Stimulated activated naive B cell treated with anti-CD40 and anti-IgM and Interleukin-4, amounts not matched to agents 10 μg/mL and 1 μg/mL and 100 μg/mL, for 72 hours (primary cell): ENCODE data around the gene SIT1.
"Not testable (repeated sequence)": the region's sequence is repeated elsewhere in the genome, so short reads cannot be mapped to it uniquely, and the experiment has no call there.

Experiments used
- ATAC-seq, 2 donors: fragments of 150-1000 bp; cut with Tn5 transposase; replicated peaks; 2 replicates each; pipeline ENCODE4 v1.10.0; 2021; ENCODE audit warnings: moderate library complexity in 1 of 2
- DNase-seq: peaks from one replicate; pipeline ENCODE4 v3.0.0; 2021
- H3K27ac Mint-ChIP-seq: one replicate; pipeline ENCODE4 v1.8.0; 2022; ENCODE audit warnings: mild to moderate bottlenecking, mixed read lengths
- H3K27me3 Mint-ChIP-seq, 2 donors: one replicate each; pipeline ENCODE4 v1.8.0; 2022; ENCODE audit warnings: mixed read lengths in 2 of 2
- H3K36me3 Mint-ChIP-seq, 2 donors: one replicate each; pipeline ENCODE4 v1.8.0; 2022; ENCODE audit warnings: mixed read lengths in 2 of 2, mild to moderate bottlenecking in 1 of 2
- H3K4me1 Mint-ChIP-seq, 2 donors: one replicate each; pipeline ENCODE4 v1.8.0; 2022; ENCODE audit warnings: mixed read lengths in 2 of 2, mild to moderate bottlenecking in 1 of 2
- H3K4me3 Mint-ChIP-seq, 2 donors: one replicate each; pipeline ENCODE4 v1.8.0; 2022; ENCODE audit warnings: mild to moderate bottlenecking in 2 of 2, mixed read lengths in 2 of 2, moderate library complexity in 1 of 2
- H3K9me3 Mint-ChIP-seq, 2 donors: one replicate each; pipeline ENCODE4 v1.8.0; 2022; ENCODE audit warnings: mixed read lengths in 2 of 2, mild to moderate bottlenecking in 1 of 2

SIT1 gene

GRCh38 chr9:35643046-35643445 lies 7.7 kb downstream of the SIT1 start:
- H3K9me3 Mint-ChIP-seq = peaks cover 4 to 6% of the 10 kb centered on the region in 2 donors
- H3K36me3 Mint-ChIP-seq = peaks cover 25 to 27% of the 10 kb centered on the region in 2 donors
- H3K27ac Mint-ChIP-seq = peak overlapping the region; percentile 90
- H3K4me1 Mint-ChIP-seq = peaks cover 55 to 88% of the 10 kb centered on the region in 2 donors
- no peaks in the 10 kb centered on the region for H3K27me3 Mint-ChIP-seq
- no peak overlapping the region for H3K4me3 Mint-ChIP-seq
- no peak for DNase-seq
- ATAC-seq = no peak

GRCh38 chr9:35641478-35641877 lies 9.3 kb downstream of the SIT1 start:
- Mint-ChIP-seq H3K27ac (peak overlapping the region; percentile 91), H3K9me3 (peaks cover 8 to 14% of the 10 kb centered on the region in 2 donors), H3K4me1 (peaks cover 64 to 91% of the 10 kb centered on the region in 2 donors), H3K4me3 (peak overlapping the region in 1 of 2 donors; percentile 37), H3K36me3 (peaks cover 31 to 35% of the 10 kb centered on the region in 2 donors)
- not testable (repeated sequence) for ATAC-seq, DNase-seq, H3K27me3 Mint-ChIP-seq

GRCh38 chr9:35640431-35640830 lies 10.3 kb downstream of the SIT1 start:
- Mint-ChIP-seq H3K9me3 (peaks cover 8 to 14% of the 10 kb centered on the region in 2 donors), H3K4me1 (peaks cover 68 to 91% of the 10 kb centered on the region in 2 donors), H3K36me3 (peaks cover 27 to 35% of the 10 kb centered on the region in 2 donors), H3K27ac (peak overlapping the region; percentile 84), H3K4me3 (peak overlapping the region; percentile 55 to 62)
- not testable (repeated sequence) for H3K27me3 Mint-ChIP-seq, DNase-seq, ATAC-seq

- peaks cover 72 to 91% of the 10 kb centered on the region in 2 donors for H3K4me1 Mint-ChIP-seq
- peak overlapping the region; percentile 46 to 63 for H3K4me3 Mint-ChIP-seq
- H3K27ac Mint-ChIP-seq = peak overlapping the region; percentile 90
- DNase-seq (no peak), ATAC-seq (no peak)
- no peaks in the 10 kb centered on the region for H3K27me3 Mint-ChIP-seq
- H3K36me3 Mint-ChIP-seq = peaks cover 25 to 33% of the 10 kb centered on the region in 2 donors
- H3K9me3 Mint-ChIP-seq = peaks cover 8 to 14% of the 10 kb centered on the region in 2 donors
Measured at GRCh38 chr9:35639631-35640030, 11.1 kb downstream of the SIT1 start.

- peak; percentile 18 to 33 for ATAC-seq
- not testable (repeated sequence) for DNase-seq, H3K27me3 Mint-ChIP-seq
- peak overlapping the region; percentile 46 to 63 for H3K4me3 Mint-ChIP-seq
- peaks cover 8 to 14% of the 10 kb centered on the region in 2 donors for H3K9me3 Mint-ChIP-seq
- H3K36me3 Mint-ChIP-seq = peaks cover 24 to 31% of the 10 kb centered on the region in 2 donors
- peak overlapping the region; percentile 90 for H3K27ac Mint-ChIP-seq
- H3K4me1 Mint-ChIP-seq = peaks cover 71 to 91% of the 10 kb centered on the region in 2 donors
Measured at GRCh38 chr9:35639225-35639624, 11.5 kb downstream of the SIT1 start.

GRCh38 chr9:35638751-35639150 lies 12.0 kb downstream of the SIT1 start:
- Mint-ChIP-seq H3K36me3 (peaks cover 24 to 31% of the 10 kb centered on the region in 2 donors), H3K4me1 (peaks cover 73 to 92% of the 10 kb centered on the region in 2 donors), H3K27ac (peak overlapping the region; percentile 90), H3K9me3 (peaks cover 8 to 14% of the 10 kb centered on the region in 2 donors)
- not testable (repeated sequence) for ATAC-seq, H3K27me3 Mint-ChIP-seq, DNase-seq, H3K4me3 Mint-ChIP-seq

- ATAC-seq = not testable (repeated sequence)
Measured at GRCh38 chr9:35637427-35637955, 13.2 kb downstream of the SIT1 start.

GRCh38 chr9:35636877-35637246 lies 13.9 kb downstream of the SIT1 start:
- Mint-ChIP-seq H3K4me1 (peaks cover 64 to 84% of the 10 kb centered on the region in 2 donors), H3K9me3 (peaks cover 6 to 14% of the 10 kb centered on the region in 2 donors), H3K27ac (peak overlapping the region; percentile 90), H3K36me3 (peaks cover 20 to 26% of the 10 kb centered on the region in 2 donors), H3K4me3 (peak overlapping the region; percentile 5 to 37)
- ATAC-seq, H3K27me3 Mint-ChIP-seq, DNase-seq: not testable (repeated sequence)

More at GRCh38 chr9:35637427-35637955, 13.2 kb downstream of the SIT1 start:
- Mint-ChIP-seq H3K9me3 (peaks cover 6 to 14% of the 10 kb centered on the region in 2 donors), H3K4me3 (peak overlapping the region; percentile 37 to 53), H3K4me1 (peaks cover 69 to 88% of the 10 kb centered on the region in 2 donors), H3K36me3 (peaks cover 20 to 26% of the 10 kb centered on the region in 2 donors), H3K27ac (peak overlapping the region; percentile 90)
- H3K27me3 Mint-ChIP-seq, DNase-seq: not testable (repeated sequence)

GRCh38 chr9:35636135-35636876 lies 14.4 kb downstream of the SIT1 start:
- no peak for DNase-seq
- Mint-ChIP-seq H3K36me3 (peaks cover 20 to 26% of the 10 kb centered on the region in 2 donors), H3K9me3 (peaks cover 6 to 14% of the 10 kb centered on the region in 2 donors), H3K4me3 (peak overlapping the region; percentile 36 to 63), H3K27me3 (no peaks in the 10 kb centered on the region), H3K27ac (peak overlapping the region; percentile 90), H3K4me1 (peaks cover 58 to 78% of the 10 kb centered on the region in 2 donors)
- ATAC-seq = peak; percentile 55 to 65

GRCh38 chr9:35635730-35636129 lies 15.0 kb downstream of the SIT1 start:
- H3K9me3 Mint-ChIP-seq = peaks cover 6 to 14% of the 10 kb centered on the region in 2 donors
- H3K27me3 Mint-ChIP-seq = no peaks in the 10 kb centered on the region
- H3K4me1 Mint-ChIP-seq = peaks cover 53 to 72% of the 10 kb centered on the region in 2 donors
- peak overlapping the region; percentile 36 to 63 for H3K4me3 Mint-ChIP-seq
- H3K27ac Mint-ChIP-seq = peak overlapping the region; percentile 90
- ATAC-seq (no peak), DNase-seq (no peak)
- H3K36me3 Mint-ChIP-seq = peaks cover 16 to 21% of the 10 kb centered on the region in 2 donors

GRCh38 chr9:35629597-35629996 lies 21.1 kb downstream of the SIT1 start:
- no peaks in the 10 kb centered on the region for H3K27me3 Mint-ChIP-seq
- H3K9me3 Mint-ChIP-seq = peaks cover 0 to 2% of the 10 kb centered on the region in 2 donors
- H3K4me3 Mint-ChIP-seq = no peak overlapping the region
- ATAC-seq = no peak
- peaks cover 36 to 69% of the 10 kb centered on the region in 2 donors for H3K4me1 Mint-ChIP-seq
- peak overlapping the region; percentile 5 for H3K27ac Mint-ChIP-seq
- no peak for DNase-seq
- H3K36me3 Mint-ChIP-seq = peaks cover 0 to 2% of the 10 kb centered on the region in 2 donors

GRCh38 chr9:35628389-35628991 lies 22.2 kb downstream of the SIT1 start:
- ATAC-seq (no peak), DNase-seq (no peak)
- peaks cover 0 to 2% of the 10 kb centered on the region in 2 donors for H3K36me3 Mint-ChIP-seq
- peaks cover 0 to 2% of the 10 kb centered on the region in 2 donors for H3K9me3 Mint-ChIP-seq
- no peaks in the 10 kb centered on the region for H3K27me3 Mint-ChIP-seq
- peaks cover 30 to 60% of the 10 kb centered on the region in 2 donors for H3K4me1 Mint-ChIP-seq
- no peak overlapping the region for H3K4me3 Mint-ChIP-seq
- H3K27ac Mint-ChIP-seq = peak overlapping the region; percentile 89

GRCh38 chr9:35627575-35627974 lies 23.2 kb downstream of the SIT1 start:
- Mint-ChIP-seq H3K4me1 (peaks cover 28 to 61% of the 10 kb centered on the region in 2 donors), H3K36me3 (peaks cover 0 to 2% of the 10 kb centered on the region in 2 donors), H3K9me3 (peaks cover 0 to 2% of the 10 kb centered on the region in 2 donors), H3K4me3 (peak overlapping the region; percentile 57 to 58), H3K27ac (peak overlapping the region; percentile 89), H3K27me3 (no peaks in the 10 kb centered on the region)
- peak; percentile 93 to 94 for ATAC-seq
- DNase-seq = no peak

- peak; percentile 69 to 75 for ATAC-seq
- peaks cover 32 to 36% of the 10 kb centered on the region in 2 donors for H3K36me3 Mint-ChIP-seq
- H3K4me3 Mint-ChIP-seq = peak overlapping the region; percentile 91 to 96
- H3K27me3 Mint-ChIP-seq = no peaks in the 10 kb centered on the region
- peak; percentile 82 for DNase-seq
- no peaks in the 10 kb centered on the region for H3K9me3 Mint-ChIP-seq
- peak overlapping the region; percentile 99 for H3K27ac Mint-ChIP-seq
- H3K4me1 Mint-ChIP-seq = peaks cover 66 to 87% of the 10 kb centered on the region in 2 donors
Measured at GRCh38 chr9:35619800-35620158, 31.0 kb downstream of the SIT1 start.
